Liver (tissue), 9 donors: ENCODE results near the gene SEMA5A. TPM values are rescaled to one million over a fixed set of nuclear protein-coding genes. Genes with fewer than 3 reads are reported as not detected.

Experiments
- DNase-seq: peaks from one replicate; pipeline ENCODE4 v3.0.0-alpha.2; 2017; ENCODE audit warnings: low spot score
- H3K27ac ChIP-seq, 2 donors: one replicate each; pipeline ENCODE4 v1.7.0; 2013; ENCODE audit warnings: inconsistent platforms in 2 of 2, low read length in 2 of 2, control low read depth in 1 of 2, low read depth in 1 of 2, mild to moderate bottlenecking in 1 of 2
- H3K27me3 ChIP-seq, 4 donors: one replicate each; pipeline versions ENCODE4 v1.6.1 to v1.7.0; 2013; ENCODE audit warnings: low read length in 3 of 4, inconsistent platforms in 1 of 4, mild to moderate bottlenecking in 1 of 4, moderate library complexity in 1 of 4; ENCODE audit not compliant: control insufficient read depth in 4 of 4, insufficient read depth in 4 of 4
- H3K36me3 ChIP-seq, 4 donors: one replicate each; pipeline versions ENCODE4 v1.6.1 to v1.7.0; 2013; ENCODE audit warnings: low read length in 3 of 4, mild to moderate bottlenecking in 3 of 4, low read depth in 1 of 4, moderate library complexity in 1 of 4; ENCODE audit not compliant: control insufficient read depth in 4 of 4, insufficient read depth in 3 of 4
- H3K4me1 ChIP-seq, 4 donors: one replicate each; pipeline versions ENCODE4 v1.6.1 to v1.7.0; 2013; ENCODE audit warnings: low read length in 3 of 4, mild to moderate bottlenecking in 3 of 4, moderate library complexity in 1 of 4; ENCODE audit not compliant: control insufficient read depth in 4 of 4, insufficient read depth in 4 of 4
- H3K4me3 ChIP-seq, 3 donors: one replicate each; pipeline versions ENCODE4 v1.6.1 to v1.7.0; 2013; ENCODE audit warnings: low read length in 3 of 3, control low read depth in 1 of 3, low read depth in 1 of 3, mild to moderate bottlenecking in 1 of 3
- H3K9ac ChIP-seq, 2 donors: one replicate each; pipeline ENCODE4 v1.7.0; 2013; ENCODE audit warnings: low read length in 2 of 2, mild to moderate bottlenecking in 2 of 2, moderate library complexity in 2 of 2, control low read depth in 1 of 2, low read depth in 1 of 2
- H3K9me3 ChIP-seq, 4 donors: one replicate each; pipeline versions ENCODE4 v1.6.1 to v1.7.0; 2013; ENCODE audit warnings: low read length in 3 of 4; ENCODE audit not compliant: control insufficient read depth in 4 of 4
- EGR1 ChIP-seq, 2 donors: IDR thresholded peaks; 2 replicates each; pipeline ENCODE4 v1.6.1; 2016 to 2018; ENCODE audit warnings: antibody characterized with exemption in 2 of 2, low read depth in 2 of 2
- FOXA1 ChIP-seq: IDR thresholded peaks from 2 replicates; pipeline ENCODE4 v1.6.1; 2016; ENCODE audit warnings: antibody characterized with exemption
- FOXA2 ChIP-seq: IDR thresholded peaks from 2 replicates; pipeline ENCODE4 v1.6.1; 2016; ENCODE audit warnings: antibody characterized with exemption
- GABPA ChIP-seq, 2 donors: IDR thresholded peaks in 1 of 2; conservative IDR thresholded peaks in 1 of 2; 2 replicates each; pipeline ENCODE4 v1.6.1; 2016; ENCODE audit warnings: antibody characterized with exemption in 2 of 2, mild to moderate bottlenecking in 1 of 2, moderate library complexity in 1 of 2
- HNF4A ChIP-seq, 2 donors: conservative IDR thresholded peaks; 2 replicates each; pipeline ENCODE4 v1.6.1; 2016; ENCODE audit warnings: antibody characterized with exemption in 2 of 2, mild to moderate bottlenecking in 2 of 2
- HNF4G ChIP-seq: IDR thresholded peaks from 2 replicates; pipeline ENCODE4 v1.6.1; 2016; ENCODE audit warnings: antibody characterized with exemption
- JUND ChIP-seq, 2 donors: IDR thresholded peaks; 2 replicates each; pipeline ENCODE4 v1.6.1; 2016; ENCODE audit warnings: antibody characterized with exemption in 2 of 2
- NR2F2 ChIP-seq: IDR thresholded peaks from 2 replicates; pipeline ENCODE4 v1.6.1; 2016; ENCODE audit warnings: antibody characterized with exemption
- RAD21 ChIP-seq, 2 donors: IDR thresholded peaks; 2 replicates each; pipeline ENCODE4 v1.6.1; 2016; ENCODE audit warnings: antibody characterized with exemption in 2 of 2, mild to moderate bottlenecking in 2 of 2
- RXRA ChIP-seq, 2 donors: IDR thresholded peaks; 2 replicates each; pipeline ENCODE4 v1.6.1; 2017 to 2018; ENCODE audit warnings: antibody characterized with exemption in 2 of 2, mild to moderate bottlenecking in 1 of 2
- SP1 ChIP-seq: IDR thresholded peaks from 2 replicates; pipeline ENCODE4 v1.6.1; 2018; ENCODE audit warnings: antibody characterized with exemption, mild to moderate bottlenecking
- TAF1 ChIP-seq: conservative IDR thresholded peaks from 2 replicates; pipeline ENCODE4 v1.6.1; 2016; ENCODE audit warnings: antibody characterized with exemption, mild to moderate bottlenecking
- YY1 ChIP-seq: IDR thresholded peaks from 2 replicates; pipeline ENCODE4 v1.6.1; 2016; ENCODE audit warnings: antibody characterized with exemption, mild to moderate bottlenecking
- WGBS: extraction: QIAGEN DNeasy Blood & Tissue Kit; methylation state at CpG from one replicate; pipeline ENCODE4 v1.1.7; 2013; 5-methylcytosine and 5-hydroxymethylcytosine counted together
- polyA plus RNA-seq, 2 donors: library from polyadenylated mRNA; stranded (reverse) in 1 of 2; unstranded in 1 of 2; fragments of 200-250 nt in 1 of 2; fragments of >200 nt in 1 of 2; fragmentation: Nextera tagmentation in 1 of 2; extraction: Ambion mirVana in 1 of 2; gene quantifications; one replicate each; pipeline versions ENCODE4 v1.2.1 to v1.2.3, GENCODE V29; 2013 to 2015
- total RNA-seq, 2 donors: library from RNA; depleted of rRNA; stranded (reverse); fragments of >200 nt; gene quantifications; one replicate each; pipeline ENCODE4 v1.2.3, GENCODE V29; 2014
- TF ChIP-seq, protein P1 (sequence below): IDR thresholded peaks from 2 replicates; pipeline ENCODE4 v1.6.1; 2016; ENCODE audit warnings: antibody characterized with exemption
- TF ChIP-seq, protein P2 (sequence below): IDR thresholded peaks from 2 replicates; pipeline ENCODE4 v1.6.1; 2016; ENCODE audit warnings: antibody characterized with exemption, mild to moderate bottlenecking
- TF ChIP-seq, protein P3 (sequence below): fragments of 150-350 bp; IDR thresholded peaks from 2 replicates; pipeline ENCODE4 v1.5.1; 2017; ENCODE audit warnings: improper control_type of control experiment, low read depth, low read length; ENCODE audit not compliant: missing input control
- TF ChIP-seq, protein P4 (sequence below): IDR thresholded peaks from 2 replicates; pipeline ENCODE4 v1.6.1; 2016; ENCODE audit warnings: antibody characterized with exemption
- TF ChIP-seq, protein P5 (sequence below): IDR thresholded peaks from 2 replicates; pipeline ENCODE4 v1.6.1; 2016; ENCODE audit warnings: antibody characterized with exemption
- donor health status: healthy.
- donor health status: healthy.
- donor health status: healthy.
- donor health status: healthy.
- donor health status: healthy.

The SEMA5A gene
- total and polyA plus RNA-seq, 4 donors: 1.1 to 5.8 (median 3.2) TPM

DNA sequence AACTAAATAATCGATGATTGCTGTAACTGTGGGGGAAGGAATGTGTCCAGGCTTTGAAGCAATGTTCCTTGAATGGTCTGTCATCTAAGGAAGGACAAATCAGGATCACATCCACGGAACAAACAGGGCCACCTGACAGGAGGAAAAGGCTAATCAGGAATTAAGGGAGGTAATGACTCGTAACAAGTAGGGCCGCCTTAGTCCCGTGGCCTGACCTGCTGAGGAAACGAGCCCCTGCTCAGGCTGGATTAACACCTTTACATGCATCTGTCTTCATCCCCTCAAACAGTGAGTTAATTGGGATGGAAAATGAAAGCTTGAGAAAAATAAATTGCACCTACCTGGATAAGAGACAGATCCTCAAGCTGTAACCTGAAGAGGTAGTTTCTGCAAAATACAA lies 227.8 kb downstream of the SEMA5A start:
- Histone ChIP-seq H3K9ac (no peak overlapping the region), H3K27me3 (no peaks in the 10 kb centered on the region), H3K36me3 (peaks cover 0 to 4% (median 0%) of the 10 kb centered on the region in 4 donors), H3K4me1 (no peaks in the 10 kb centered on the region), H3K27ac (no peak overlapping the region), H3K4me3 (no peak overlapping the region), H3K9me3 (no peaks in the 10 kb centered on the region)
- 88% methylated on average over 6 of the region's 6 CpGs for WGBS
- no peak for DNase-seq
- no peak for TF ChIP-seq YY1
- no peak for TF ChIP-seq FOXA2
- TF ChIP-seq EGR1 (IDR thresholded peaks at IDR 0.05; ENCODE audit: low read depth in 2 of 2): no peak
- TF ChIP-seq, protein P1, sequence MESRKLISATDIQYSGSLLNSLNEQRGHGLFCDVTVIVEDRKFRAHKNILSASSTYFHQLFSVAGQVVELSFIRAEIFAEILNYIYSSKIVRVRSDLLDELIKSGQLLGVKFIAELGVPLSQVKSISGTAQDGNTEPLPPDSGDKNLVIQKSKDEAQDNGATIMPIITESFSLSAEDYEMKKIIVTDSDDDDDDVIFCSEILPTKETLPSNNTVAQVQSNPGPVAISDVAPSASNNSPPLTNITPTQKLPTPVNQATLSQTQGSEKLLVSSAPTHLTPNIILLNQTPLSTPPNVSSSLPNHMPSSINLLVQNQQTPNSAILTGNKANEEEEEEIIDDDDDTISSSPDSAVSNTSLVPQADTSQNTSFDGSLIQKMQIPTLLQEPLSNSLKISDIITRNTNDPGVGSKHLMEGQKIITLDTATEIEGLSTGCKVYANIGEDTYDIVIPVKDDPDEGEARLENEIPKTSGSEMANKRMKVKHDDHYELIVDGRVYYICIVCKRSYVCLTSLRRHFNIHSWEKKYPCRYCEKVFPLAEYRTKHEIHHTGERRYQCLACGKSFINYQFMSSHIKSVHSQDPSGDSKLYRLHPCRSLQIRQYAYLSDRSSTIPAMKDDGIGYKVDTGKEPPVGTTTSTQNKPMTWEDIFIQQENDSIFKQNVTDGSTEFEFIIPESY: no peak
- TF ChIP-seq, protein P2, sequence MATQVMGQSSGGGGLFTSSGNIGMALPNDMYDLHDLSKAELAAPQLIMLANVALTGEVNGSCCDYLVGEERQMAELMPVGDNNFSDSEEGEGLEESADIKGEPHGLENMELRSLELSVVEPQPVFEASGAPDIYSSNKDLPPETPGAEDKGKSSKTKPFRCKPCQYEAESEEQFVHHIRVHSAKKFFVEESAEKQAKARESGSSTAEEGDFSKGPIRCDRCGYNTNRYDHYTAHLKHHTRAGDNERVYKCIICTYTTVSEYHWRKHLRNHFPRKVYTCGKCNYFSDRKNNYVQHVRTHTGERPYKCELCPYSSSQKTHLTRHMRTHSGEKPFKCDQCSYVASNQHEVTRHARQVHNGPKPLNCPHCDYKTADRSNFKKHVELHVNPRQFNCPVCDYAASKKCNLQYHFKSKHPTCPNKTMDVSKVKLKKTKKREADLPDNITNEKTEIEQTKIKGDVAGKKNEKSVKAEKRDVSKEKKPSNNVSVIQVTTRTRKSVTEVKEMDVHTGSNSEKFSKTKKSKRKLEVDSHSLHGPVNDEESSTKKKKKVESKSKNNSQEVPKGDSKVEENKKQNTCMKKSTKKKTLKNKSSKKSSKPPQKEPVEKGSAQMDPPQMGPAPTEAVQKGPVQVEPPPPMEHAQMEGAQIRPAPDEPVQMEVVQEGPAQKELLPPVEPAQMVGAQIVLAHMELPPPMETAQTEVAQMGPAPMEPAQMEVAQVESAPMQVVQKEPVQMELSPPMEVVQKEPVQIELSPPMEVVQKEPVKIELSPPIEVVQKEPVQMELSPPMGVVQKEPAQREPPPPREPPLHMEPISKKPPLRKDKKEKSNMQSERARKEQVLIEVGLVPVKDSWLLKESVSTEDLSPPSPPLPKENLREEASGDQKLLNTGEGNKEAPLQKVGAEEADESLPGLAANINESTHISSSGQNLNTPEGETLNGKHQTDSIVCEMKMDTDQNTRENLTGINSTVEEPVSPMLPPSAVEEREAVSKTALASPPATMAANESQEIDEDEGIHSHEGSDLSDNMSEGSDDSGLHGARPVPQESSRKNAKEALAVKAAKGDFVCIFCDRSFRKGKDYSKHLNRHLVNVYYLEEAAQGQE: no peak
- no peak for TF ChIP-seq GABPA (IDR thresholded peaks at IDR 0.05 in 1 of 2, conservative IDR thresholded peaks at IDR 0.05 in 1 of 2)
- no peak for TF ChIP-seq RAD21 (IDR thresholded peaks at IDR 0.05)
- TF ChIP-seq JUND (IDR thresholded peaks at IDR 0.05): no peak
- no peak for TF ChIP-seq HNF4A (conservative IDR thresholded peaks at IDR 0.05)
- no peak for TF ChIP-seq TAF1
- TF ChIP-seq, protein P3, sequence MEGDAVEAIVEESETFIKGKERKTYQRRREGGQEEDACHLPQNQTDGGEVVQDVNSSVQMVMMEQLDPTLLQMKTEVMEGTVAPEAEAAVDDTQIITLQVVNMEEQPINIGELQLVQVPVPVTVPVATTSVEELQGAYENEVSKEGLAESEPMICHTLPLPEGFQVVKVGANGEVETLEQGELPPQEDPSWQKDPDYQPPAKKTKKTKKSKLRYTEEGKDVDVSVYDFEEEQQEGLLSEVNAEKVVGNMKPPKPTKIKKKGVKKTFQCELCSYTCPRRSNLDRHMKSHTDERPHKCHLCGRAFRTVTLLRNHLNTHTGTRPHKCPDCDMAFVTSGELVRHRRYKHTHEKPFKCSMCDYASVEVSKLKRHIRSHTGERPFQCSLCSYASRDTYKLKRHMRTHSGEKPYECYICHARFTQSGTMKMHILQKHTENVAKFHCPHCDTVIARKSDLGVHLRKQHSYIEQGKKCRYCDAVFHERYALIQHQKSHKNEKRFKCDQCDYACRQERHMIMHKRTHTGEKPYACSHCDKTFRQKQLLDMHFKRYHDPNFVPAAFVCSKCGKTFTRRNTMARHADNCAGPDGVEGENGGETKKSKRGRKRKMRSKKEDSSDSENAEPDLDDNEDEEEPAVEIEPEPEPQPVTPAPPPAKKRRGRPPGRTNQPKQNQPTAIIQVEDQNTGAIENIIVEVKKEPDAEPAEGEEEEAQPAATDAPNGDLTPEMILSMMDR: no peak
- TF ChIP-seq, protein P4, sequence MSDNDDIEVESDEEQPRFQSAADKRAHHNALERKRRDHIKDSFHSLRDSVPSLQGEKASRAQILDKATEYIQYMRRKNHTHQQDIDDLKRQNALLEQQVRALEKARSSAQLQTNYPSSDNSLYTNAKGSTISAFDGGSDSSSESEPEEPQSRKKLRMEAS: no peak
- TF ChIP-seq FOXA1: no peak
- no peak for TF ChIP-seq NR2F2
- TF ChIP-seq HNF4G: no peak
- no peak for TF ChIP-seq RXRA (IDR thresholded peaks at IDR 0.05)
- TF ChIP-seq SP1: no peak
- TF ChIP-seq, protein P5, sequence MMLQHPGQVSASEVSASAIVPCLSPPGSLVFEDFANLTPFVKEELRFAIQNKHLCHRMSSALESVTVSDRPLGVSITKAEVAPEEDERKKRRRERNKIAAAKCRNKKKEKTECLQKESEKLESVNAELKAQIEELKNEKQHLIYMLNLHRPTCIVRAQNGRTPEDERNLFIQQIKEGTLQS: no peak
